Activated CD4-positive, alpha-beta T cell treated with anti-CD3 and anti-CD28 coated beads, Interleukin-2, amount 50 U/mL, for 24 hours (primary cell): ENCODE results near the gene CLEC10A.
"Not testable (repeated sequence)": the region's sequence is repeated elsewhere in the genome, so short reads cannot be mapped to it uniquely, and the experiment has no call there.

ENCODE experiments used
- DNase-seq, 2 donors: peaks; one replicate each; pipeline ENCODE4 v3.0.0-alpha.2; 2020; ENCODE audit warnings: low read depth in 1 of 2, low spot score in 1 of 2

Gene CLEC10A

DNA sequence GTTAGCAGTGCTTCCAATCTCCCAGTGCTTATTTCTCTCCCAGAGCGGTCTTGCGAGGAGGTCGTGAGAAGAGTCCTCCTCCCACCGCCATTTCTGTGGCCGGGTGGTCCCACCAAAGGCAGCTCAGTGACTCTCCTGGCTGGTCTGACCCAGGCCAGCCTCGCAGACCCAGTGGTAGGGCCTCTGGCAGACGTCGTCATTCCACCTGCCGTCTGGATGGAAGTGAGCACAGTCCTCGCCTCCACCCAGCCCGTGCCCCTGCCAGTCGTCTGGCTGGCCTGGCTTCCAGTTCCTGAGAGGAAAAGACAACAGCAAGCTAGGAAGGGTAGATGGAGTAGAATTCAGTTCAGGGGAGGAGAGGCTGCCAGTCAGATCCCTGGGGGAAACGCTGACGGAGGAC is 5.1 kb downstream of the CLEC10A start:
- no peak for DNase-seq

DNA sequence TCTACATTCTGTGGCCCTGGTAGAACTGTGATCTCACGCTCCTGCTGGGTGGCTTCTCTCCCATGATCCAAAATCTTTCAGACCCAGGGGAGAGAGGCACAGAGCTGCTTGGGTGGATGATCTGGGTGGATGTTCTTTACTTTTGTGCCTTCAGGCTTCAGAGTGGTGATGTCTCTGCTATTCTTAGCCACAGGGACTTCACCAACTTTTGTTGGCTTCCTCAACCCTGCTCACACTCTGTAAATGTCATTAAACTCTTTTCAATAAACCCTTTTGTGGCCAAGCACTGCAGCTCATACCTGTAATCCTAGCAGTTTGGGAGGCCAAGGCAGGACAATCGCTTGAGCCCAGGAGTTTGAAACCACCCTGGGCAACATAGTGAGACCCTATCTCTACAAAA is 7.6 kb downstream of the CLEC10A start:
- DNase-seq, result no peak

DNA sequence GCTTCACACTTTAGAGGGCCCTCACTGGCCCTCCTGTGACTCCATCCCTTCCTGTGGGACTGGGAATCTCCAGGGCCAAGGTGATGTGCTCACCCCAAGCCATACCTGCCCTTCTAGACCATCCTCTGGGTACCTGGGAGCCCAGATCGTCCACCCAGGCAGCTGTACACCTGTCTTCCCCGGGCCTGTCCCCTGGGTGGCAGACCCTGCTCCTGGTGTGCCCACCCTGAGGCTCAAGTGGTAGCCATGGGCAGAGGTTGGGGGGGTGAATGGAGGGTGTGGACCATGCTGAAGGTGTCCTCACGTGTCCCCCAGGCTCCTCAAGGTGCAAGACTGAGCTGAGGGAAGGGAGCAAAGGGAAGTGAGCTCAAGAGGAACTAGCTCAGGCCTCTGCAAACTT is 9.3 kb downstream of the CLEC10A start:
- no peak for DNase-seq

DNA sequence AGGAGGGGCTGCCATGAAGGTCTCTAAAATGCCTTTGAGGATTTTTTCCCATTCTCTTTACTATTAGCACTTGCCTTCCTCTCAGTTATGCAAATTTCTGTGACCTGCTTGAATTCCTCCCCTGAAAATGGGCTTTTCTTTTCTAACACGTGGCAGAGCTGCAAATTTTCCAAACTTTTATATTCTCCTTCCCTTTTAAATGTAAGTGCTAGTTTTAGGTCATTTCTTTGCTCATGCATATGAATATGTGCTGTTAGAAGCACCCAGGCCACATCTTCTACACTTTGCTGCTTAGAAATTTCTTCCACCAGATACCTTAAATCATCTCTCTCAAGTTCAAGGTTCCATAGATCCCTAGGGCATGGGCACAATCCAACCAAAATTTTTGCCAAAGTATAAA is 11.8 kb downstream of the CLEC10A start:
- DNase-seq, result no peak

DNA sequence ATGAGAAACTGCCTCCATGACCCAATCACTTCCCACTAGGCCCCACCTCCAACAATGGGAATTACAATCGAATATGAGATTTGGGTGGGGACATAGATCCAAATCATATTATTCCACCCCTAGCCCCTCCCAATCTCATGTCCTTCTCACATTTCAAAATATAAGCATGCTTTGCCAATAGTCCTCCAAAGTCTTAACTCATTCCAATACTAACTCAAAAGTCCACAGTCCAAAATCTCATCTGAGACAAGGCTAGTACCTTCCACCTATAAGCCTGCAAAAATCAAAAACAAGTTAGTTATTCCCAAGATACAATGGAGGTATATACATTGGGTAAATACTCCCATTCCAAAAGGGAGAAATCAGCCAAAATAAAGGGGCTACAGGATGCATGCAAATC is 12.9 kb downstream of the CLEC10A start:
- DNase-seq, result no peak

DNA sequence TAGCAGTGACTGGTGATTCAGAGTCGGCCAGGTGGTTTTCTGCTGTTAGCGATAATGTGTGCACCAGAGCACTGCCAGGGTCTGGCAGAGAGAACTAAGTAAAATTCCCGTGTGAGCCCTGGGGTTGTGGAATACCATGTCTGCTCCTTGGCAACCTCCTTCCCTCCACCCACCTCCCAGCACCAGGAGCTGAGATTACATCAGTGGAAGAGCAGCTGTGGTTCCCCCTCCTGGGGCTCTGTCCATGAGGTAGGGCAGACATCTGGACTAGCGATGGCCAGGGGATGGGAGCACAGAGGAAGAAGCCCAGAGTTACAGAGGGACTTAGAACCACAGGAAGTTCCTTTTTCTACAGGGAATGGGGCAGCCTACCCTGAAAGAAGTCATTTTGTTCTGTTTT is 15.8 kb downstream of the CLEC10A start:
- no peak for DNase-seq

DNA sequence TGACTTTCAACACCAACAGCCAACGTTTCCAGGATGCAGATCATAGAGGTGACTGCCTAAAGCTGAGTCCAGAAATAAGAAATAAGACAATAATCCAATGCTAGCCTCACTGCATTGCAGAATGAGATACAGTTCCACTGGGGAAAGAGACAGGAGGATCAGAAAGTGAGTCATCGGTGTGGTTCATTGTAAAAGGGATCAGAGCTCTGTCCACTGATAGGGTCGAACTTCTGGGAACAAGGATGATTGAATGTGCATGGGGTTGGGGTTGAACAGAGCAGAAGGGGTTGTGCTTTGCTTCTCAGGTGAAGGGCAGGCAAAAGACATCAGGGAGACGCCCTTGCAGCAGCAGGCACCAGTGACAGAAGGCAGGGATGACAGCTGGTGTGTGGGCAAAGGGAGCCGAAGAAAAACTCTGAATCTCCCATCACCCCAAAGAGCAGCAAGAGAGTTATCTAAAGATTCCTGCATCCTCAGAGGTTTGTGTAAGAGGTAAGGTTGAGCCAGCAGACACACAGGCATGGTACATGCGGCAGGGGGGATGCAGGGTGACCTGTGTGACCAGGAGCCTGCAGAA is 16.4 kb downstream of the CLEC10A start:
- no peak for DNase-seq

DNA sequence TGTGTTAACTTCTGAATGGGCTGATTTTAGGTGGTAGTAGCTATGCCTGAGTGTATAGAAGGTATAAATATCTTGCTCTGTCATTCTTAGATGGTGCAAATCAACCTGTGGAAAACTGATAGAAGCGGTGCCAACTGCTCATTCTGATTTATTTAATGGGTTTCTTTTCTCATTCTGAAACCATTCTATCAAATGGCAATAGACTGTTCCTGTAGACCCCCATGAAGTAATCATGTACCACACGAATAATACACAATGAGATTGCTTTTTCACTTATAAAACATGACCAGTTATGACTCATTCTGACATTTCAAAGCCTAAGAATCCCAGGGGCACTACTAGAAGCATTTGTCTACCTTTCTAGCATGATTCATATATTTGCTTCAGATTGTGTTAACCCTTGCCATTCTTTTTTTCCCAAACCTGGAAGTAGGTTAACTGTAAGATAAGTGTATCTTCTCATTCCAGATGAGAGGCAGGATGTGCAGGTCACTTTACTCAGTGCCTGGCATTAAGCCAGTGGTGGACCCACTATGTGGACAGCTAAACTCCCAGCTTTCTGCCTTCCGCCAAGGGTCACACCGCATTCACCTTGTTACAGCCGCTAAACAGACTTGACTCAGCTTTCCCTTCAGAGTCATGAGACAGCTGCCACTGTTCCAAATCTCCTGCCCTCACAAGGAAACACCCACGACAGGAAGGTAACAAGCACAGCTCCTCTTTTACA is 19.7 kb downstream of the CLEC10A start:
- DNase-seq, result peak; percentile 30 to 66

DNA sequence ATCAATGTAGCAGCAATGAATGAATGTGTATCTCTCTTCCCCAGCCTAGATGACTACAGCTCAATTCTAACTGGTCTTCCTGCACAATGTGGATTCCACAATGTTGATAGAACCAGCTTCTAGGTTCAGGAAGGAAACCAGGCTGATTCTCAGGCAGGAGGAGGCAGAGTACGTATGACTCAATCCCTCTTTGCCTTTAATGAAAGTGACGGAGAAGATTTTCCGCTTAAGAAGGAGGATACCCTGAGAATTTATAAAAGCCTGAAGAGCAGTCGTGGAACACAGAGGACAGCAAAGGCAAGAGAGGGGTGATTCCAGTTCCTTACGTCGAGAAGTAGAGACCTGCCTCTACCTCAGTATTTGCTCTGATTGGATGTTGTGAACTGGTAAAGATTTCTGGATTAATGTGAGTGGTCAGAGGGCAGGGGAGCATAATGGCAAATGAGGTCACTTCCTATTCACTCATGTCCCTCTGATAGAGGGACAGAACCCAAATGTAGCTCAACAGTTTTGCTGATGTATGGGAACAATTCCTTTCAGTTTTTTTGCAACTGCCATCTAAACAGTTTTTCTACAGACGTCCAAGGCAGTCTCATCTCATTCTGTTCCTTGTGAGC is 21.1 kb downstream of the CLEC10A start:
- no peak for DNase-seq

DNA sequence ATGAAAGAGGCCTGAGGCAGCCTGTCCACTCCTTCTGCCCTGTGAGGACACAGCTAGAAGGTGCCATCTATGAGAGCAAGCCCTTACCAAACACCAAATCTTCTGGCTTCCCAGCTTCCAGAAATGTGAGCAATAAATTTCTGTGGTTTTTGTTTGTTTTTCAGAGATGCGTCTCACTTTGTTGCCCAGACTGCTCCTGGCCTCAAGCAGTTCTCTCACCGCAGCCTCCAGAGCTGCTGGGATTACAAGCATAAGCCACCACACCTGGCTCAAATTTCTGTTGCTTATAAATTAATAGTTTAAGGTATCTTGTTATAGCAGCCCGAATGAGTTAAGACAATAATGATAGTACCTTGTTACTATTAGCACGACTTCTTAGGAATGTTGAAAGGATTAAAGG is 23.7 kb downstream of the CLEC10A start:
- DNase-seq, result no peak

DNA sequence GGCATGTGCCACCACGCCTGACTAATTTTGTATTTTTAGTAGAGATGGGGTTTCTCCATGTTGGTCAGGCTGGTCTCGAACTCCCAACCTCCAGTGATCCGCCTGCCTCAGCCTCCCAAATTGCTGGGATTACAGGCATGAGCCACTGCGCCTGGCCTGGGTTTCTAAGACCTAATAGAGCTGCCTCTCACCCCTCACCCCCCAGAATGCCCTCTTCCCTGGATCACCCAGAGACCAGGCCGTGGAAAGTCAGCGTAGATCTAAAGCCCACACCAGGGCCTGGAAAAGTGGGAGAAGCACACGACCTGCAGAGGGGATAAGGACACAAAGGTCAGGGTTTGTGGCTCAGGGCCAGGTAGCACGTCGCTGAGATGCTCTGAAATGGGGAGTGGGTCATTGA is 29.5 kb downstream of the CLEC10A start:
- not testable (repeated sequence) for DNase-seq

DNA sequence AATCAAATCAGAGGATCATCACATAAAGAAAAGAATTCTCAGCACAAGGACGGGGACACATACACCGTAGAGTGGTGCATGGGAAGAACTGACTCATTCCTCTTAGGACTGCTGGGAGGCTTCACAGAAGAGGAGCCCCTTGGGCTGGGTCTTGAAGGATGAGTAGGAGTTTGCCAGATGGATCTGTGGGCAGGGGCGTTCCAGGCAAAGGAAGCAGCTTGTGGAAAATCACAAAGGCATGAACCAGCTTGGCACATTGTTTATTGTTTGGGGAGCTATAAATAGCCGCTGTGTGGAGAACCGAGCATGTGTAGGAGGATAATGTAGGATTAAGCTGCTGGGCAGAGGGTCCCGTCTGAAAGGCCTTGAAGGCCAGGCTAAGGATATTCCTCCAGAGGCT is 31.1 kb downstream of the CLEC10A start:
- no peak for DNase-seq

DNA sequence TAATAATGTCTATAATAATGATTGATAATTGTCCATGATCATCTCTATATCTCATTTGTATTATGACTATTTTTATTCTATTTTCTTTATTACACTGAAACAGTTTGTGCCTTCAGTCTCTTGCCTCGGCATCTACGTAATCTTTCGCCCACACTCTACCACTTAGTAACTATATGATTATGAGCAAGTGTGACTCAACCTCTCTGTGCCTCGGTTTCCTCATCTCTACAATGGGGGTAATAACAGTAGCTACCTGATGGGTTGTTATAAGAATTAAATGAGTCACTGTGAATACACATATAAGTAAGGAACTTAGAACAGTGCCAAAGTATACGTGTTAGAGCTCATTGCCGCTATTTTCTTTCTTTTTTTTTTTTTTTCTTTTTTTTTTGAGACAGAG is 32.5 kb downstream of the CLEC10A start:
- no peak for DNase-seq

DNA sequence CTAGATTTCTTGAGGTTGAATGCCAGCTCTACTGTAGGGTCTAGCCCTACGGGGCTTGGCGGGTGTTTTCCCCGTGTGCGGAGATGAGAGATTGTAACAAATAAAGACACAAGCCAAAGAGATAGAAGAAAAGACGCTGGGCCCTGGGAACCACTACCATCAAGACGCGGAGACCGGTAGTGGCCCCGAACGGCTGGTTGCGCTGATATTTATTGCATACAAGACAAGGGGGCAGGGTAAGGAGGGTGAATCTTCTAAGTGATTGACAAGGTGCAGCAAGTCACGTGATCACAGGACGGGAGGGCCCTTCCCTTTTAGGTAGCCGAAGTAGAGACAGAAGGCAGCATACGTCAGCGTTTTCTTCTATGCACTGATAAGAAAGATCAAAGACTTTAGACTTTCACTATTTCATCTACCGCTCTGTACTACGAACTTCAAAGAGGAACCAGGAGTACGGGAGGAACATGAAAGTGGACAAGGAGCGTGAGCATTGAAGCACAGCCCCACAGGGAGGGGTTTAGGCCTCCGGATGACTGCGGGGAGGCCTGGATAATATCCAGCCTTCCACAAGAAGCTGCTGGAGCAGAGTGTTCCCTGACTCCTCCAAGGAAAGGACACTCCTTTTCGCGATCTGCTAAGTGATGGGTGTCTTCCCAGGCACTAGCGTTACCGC is 33.2 kb downstream of the CLEC10A start:
- peak in 1 of 2 donors; percentile 70 for DNase-seq

DNA sequence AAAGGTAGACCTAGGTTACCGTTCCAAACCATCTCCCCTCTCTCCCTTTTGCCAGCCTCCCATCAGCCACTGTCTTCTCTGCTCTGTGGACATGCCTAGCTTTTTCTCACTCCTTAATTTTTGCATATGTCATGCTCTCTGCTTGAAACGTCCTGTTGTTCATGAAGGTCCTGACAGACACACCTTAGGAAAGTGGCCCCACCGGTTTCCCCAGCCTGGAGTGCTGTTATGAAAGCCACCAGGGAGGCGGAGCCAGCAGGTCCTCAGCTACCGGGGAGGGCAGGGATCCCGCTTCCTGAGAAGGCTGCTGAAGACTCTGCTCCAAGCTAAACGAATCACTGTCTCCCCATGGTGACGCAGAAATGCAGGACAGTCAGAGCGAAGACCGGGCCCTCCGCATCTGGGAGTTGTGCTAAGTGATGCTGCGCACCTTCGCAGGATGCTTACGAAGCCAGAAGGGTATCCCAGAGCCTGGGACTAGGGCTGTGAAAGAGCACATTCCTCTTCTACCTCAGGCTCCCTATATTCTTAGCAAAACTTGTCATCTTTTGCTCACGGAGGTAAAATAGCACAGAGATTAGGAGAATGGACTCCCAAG is 33.8 kb downstream of the CLEC10A start:
- no peak for DNase-seq

DNA sequence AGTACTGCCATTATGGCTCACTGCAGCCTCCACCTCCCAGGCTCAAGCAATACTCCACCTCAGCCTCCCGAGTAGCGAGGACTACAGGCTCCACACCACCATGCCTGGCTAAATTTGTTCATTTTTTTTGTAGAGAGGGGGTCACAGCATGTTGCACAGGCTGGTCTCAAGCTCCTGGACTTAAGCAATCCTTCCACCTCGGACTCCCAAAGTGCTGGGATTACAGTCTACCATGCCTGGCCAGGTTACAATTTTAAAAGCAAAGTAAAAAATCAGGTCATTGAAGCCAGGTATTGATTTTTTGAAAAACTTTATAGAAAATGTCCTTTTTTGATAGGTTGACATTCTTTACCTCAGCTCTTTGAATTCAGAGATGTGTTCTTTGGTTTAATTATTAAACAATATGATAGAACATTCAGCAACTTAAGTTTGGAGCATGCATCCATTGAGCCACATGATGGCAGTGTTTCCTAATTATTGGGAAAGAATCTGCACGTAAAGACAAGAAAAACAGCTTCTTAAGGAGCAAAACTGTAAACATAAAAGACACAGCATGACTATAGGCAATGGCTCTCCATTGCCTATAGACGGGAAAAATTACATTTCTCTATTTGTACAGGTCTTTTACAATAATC is 34.4 kb downstream of the CLEC10A start:
- no peak for DNase-seq

DNA sequence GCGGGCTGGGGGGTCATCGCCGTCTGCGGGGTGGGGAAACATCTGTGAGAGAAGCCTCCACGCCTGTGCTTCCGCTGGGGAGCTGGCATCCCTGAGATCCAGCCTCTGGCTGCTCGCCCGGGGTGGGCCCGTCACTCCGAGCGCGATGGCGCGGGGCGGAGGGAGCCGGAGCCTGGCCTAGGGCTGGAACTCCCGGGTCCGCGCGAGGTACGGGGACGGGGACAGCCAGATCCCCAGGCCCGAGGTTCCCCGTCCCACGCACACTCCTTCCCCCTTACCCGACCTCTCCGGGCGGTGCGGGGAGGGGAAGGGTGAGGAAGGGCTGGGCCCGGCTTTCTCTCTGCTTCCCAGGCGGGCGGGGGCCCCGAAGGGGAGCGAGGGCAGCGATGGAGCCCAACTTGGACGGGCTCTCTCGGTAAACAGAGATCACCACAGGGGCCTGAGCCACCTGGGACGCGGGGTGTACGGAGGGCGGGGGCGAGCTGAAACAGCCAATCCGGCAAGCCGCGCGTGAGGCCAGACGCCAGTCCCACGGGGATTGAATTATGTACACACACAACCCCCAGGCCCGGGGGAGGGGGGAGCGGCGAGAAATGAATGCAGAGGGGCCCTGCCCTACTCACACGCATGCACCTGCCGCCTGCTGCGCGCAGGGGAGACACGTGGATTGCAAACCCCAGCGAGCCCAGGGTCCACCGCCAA is 36.4 kb downstream of the CLEC10A start, which contains the start of gene SLC16A11:
SLC16A11 (minus strand) TSS at position 596 of the 702 bp plus-strand sequence; CDS start at position 17, 579 bp downstream.
- DNase-seq, result no peak

DNA sequence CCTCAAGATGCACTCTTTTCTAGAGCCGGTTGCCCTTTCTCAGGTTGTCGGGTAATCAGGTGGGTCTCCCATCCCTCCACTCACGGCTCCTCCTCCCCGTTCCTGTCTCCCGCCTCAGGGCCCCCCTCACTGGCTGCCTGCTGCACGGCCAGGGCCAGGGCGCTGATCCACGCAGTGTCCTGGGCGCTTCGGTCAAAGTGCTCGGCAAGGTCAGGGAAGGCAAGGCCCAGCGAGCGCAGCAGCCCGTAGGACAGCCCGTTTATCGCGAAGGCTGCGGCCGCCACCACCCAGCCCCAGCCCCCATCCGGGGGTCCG is 36.9 kb downstream of the CLEC10A start:
- DNase-seq, result no peak

DNA sequence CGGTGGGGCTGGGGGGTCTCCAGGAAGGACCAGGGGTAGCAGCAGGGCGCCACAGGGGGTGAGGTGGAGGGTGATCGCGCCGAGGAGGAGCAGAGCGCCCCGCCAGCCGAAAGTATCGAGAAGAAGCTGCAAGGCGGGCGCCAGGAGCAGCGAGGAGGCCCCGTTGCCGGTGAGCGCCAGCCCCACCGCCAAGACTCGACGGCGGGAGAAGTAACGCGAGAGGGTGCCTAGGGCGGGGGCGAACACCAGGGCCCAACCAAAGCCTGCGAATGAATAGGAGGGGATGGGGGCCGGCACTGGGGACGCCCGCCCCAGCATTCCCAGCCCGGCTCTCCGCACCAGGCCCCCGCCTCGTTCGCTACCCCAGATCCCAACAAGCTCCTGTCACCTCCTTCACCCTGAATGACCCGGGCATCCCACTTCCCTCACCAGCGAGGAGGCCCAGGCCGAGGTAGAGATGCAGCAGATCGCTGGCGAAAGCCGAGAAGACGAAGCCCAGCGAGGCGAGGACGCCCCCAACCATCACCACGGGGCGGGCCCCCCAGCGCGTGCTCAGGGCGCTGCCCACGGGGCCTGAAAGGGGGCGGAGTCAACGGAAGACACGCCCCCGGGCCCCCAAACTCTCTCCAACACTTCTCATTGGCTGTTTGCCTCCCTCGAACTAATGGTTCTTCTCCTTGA is 37.4 kb downstream of the CLEC10A start:
- DNase-seq, result no peak
